Measurements from ENCODE around the gene SLN.
"Not testable (repeated sequence)": the region's sequence is repeated elsewhere in the genome, so short reads cannot be mapped to it uniquely, and the experiment has no call there.

SLN gene

GRCh38 chr11:107711861-107712755 lies at the start of gene SLN:
SLN (minus strand) TSS chr11:107712056.
- no peak for DNase-seq

DNA sequence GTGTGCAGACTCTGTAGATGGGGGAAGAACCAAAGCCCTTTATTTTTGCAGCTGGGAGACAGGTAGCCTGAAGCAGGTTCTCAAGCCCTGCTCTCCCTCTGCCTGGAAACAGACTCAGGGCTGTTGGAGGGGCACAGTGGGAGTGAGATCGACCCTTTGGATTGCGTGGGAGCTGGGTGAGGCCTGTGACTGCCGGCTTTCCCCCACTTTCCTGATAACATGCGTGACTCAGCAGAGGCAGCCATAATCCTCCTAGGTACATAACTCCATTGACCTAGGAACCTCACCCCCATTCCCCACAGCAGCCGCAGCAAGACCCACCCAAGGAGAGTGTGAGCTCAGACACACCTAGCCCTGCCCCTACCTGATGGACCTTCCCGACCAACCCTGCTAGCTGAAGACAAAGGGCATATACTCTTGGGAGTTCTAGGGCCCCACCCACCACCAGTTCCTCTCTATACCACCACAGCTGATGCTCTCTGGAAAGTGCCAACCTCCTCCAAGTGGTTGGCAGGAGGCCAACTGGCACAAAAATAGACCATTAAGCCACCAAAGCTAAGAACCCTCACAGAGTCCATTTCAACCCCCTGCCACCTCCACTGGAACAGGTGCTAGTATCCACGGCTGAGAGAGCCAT lies 47.0 kb upstream of the SLN start:
- DNase-seq: not testable (repeated sequence)

DNA sequence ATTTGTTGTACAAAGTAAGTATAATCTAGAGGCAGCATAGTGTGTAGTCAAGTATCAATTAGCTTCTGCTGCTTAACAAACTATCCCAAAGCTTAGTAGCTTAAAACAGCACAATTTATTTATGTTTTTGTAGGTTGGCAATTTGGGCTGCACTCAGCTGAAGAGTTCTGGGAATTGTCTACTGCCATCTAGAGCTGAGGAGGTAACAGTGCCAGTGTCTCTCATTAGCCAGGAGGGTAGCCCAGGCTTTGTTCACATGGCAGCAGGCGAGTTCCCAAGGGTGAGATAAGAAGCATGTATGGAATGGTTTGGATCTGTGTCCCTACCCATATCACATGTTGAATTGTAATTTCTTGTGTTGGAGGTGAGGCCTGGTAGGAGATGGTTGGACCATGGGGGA lies 45.8 kb upstream of the SLN start:
- DNase-seq: no peak

DNA sequence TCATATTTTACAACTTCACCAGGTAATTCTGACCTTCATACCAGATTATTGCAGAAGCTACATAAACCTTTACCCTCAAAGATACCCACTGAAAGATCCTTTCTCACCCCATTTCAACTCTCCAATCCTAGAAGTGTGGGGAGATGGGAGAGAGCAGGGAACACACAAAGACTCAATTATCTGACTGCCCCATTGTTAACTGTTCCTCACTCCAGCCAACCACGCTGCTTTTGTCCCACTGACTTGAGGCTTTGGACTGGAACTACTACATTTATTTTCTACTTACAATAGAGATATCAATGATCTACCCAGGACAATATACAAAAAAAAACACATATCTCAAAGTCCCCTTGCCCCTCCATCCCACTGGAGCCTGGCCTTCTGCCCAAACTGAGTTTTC lies 44.7 kb upstream of the SLN start:
- DNase-seq: no peak

GRCh38 chr11:107752949-107753822 lies 41.3 kb upstream of the SLN start:
- no peak for DNase-seq

DNA sequence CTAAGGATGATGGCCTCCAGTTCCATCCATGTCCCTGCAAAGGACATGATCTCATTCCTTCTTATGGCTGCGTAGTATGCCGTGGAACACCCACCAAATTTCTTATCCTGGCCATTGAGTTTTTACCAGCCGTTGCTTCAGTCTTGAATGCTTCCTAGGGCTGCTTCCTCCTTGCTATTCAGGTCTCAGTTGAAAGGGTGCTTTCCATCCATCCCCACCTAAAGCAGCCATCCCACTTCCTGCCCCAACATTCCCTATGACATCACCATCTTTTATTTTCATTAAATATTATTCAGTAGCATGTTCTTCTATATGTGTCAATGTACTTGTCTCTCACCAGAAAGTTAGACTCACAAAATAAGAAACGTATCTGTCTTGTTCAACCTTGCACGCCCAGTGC lies 40.7 kb upstream of the SLN start:
- DNase-seq: no peak

DNA sequence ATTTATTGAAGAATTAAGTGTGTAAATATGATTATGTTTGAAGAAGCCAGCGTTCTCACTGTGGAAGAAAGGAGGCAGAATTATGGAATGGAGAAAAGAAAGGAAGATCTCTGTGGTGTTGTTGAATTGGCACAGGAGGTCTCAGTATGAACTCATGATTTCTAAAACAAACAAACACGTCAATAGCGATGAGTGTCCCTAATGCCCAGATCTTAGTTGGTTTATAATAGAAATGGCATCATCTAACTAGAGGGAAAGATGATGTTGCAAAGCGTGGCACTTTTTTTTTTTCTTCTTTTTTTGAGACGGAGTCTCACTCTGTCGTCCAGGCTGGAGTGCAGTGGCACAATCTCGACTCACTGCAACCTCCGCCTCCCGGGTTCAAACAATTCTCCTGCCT lies 39.2 kb upstream of the SLN start:
- no peak for DNase-seq

GRCh38 chr11:107750313-107750712 lies 38.5 kb upstream of the SLN start:
- DNase-seq: no peak

DNA sequence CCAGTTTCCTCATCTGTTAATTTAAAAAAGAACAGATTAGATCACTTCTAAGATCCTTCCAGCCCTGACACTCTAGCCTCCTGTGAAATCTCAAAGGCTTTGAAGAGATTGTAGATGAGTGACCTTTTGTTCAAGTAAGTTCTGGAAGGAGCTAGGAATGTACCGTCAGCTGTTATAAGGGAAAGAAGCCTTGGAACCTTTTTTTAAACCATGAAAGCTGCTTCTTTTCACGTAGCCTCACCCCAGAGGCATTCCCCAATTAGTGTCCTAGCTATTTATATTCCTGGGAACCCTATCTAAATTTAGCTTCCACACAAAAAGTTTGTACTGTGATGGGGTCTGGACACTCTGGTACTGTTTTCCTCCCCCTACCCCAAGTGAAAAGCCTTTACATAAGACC lies 35.8 kb upstream of the SLN start:
- no peak for DNase-seq

- DNase-seq: no peak
These were observed 32.9 kb upstream of the SLN start for GRCh38 chr11:107744736-107745135.

- peak; percentile 32 for DNase-seq
These were observed 31.3 kb upstream of the SLN start for GRCh38 chr11:107743191-107743590.

- DNase-seq: no peak
These were observed 29.4 kb upstream of the SLN start for GRCh38 chr11:107741044-107741823.

GRCh38 chr11:107740271-107740670 lies 28.4 kb upstream of the SLN start:
- no peak for DNase-seq

GRCh38 chr11:107736546-107736945 lies 24.7 kb upstream of the SLN start:
- no peak for DNase-seq

- DNase-seq: no peak
These were observed 21.7 kb upstream of the SLN start for GRCh38 chr11:107733518-107733917.

- no peak for DNase-seq
These were observed 20.8 kb upstream of the SLN start for GRCh38 chr11:107732689-107733051.

- no peak for DNase-seq
These were observed 20.3 kb upstream of the SLN start for GRCh38 chr11:107731941-107732688.

DNA sequence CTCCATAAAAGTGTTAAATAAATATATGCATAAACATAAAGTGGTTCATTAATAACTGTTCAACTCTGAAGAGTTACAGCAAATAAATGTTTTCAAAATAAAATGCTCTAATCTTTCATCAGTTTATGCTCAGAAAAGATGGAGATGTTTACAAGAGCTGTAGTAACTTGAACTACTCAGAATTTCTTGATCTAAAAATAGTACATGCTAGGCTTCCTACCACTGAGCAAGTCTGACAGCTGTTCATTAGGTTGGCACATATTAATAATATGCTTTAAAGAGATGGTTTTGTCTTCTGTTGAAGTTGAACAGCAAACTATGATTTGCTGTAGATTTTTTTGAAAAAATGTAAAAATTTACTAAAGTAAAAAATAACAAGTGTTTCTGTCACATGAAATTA lies 10.8 kb upstream of the SLN start:
- peak; percentile 9 for DNase-seq

DNA sequence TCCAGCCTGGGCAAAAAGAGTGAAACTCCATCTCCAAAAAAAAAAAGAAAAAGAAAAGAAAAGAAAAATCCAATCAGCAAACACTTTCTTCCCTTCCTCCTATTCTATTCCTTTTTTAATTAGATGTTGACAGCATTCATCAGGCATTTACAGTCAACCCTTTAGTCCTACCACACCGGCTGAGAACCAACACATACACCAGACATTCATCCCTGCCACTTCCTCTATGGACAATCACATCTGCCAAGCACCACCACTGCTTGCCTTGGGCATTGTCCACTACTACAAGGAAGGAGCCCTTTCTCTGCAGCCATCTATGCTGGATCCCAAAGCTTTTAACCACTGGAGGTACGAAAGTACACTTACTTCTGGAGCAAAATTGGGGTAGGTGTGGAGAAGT lies 9.4 kb upstream of the SLN start:
- no peak for DNase-seq

DNA sequence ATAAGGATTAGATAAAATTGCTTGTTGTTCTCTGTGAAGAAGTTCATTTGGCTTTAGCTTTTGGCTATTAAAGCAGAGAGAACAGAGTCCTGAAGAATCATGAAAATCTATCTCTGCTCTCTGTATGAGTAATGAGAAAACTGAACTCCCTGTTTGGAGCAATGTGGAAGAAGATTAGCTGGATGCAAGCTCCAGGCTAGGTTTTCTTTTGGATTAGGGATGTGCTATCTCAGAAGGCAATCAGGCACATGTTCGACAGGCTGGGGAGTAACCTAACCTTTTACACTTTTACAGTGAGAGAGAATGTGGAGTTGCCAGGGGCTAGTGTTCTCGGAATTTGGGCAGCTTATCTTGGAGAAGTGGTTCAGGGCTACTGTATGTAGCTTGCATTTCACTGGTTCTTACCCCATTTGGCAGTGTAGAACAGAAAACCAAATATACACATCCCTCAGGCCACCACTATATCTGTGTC lies 8.5 kb upstream of the SLN start:
- DNase-seq: peak; percentile 11

GRCh38 chr11:107719557-107720302 lies 7.9 kb upstream of the SLN start:
- peak; percentile 48 for DNase-seq

All from NCI-H2171 (cell line).